ENCODE measurements around the gene LRRN4CL. TPM values are rescaled to one million over a fixed set of nuclear protein-coding genes. Genes with fewer than 3 reads are reported as not detected.

Gene LRRN4CL
- total and polyA plus RNA-seq, 9 of the 15 experiments (the other 6 are each of a cell fraction or from before 2014, with no cell fraction given): 0.03 to 0.11 (median 0.05) TPM; not detected in 4

- TF ChIP-seq, protein P1, sequence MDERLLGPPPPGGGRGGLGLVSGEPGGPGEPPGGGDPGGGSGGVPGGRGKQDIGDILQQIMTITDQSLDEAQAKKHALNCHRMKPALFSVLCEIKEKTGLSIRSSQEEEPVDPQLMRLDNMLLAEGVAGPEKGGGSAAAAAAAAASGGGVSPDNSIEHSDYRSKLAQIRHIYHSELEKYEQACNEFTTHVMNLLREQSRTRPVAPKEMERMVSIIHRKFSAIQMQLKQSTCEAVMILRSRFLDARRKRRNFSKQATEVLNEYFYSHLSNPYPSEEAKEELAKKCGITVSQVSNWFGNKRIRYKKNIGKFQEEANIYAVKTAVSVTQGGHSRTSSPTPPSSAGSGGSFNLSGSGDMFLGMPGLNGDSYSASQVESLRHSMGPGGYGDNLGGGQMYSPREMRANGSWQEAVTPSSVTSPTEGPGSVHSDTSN (CRISPR knock-in tag; IDR thresholded peaks at IDR 0.05; ENCODE audit: low read depth): no peak
- TF ChIP-seq, protein P1 (tag; conservative IDR thresholded peaks at IDR 0.05; ENCODE audit: low read depth): no peak
- peak; percentile 51 for TF ChIP-seq POLR2B (IDR thresholded peaks at IDR 0.05; ENCODE audit: low read depth, partially characterized antibody)
- TF ChIP-seq, protein P2, sequence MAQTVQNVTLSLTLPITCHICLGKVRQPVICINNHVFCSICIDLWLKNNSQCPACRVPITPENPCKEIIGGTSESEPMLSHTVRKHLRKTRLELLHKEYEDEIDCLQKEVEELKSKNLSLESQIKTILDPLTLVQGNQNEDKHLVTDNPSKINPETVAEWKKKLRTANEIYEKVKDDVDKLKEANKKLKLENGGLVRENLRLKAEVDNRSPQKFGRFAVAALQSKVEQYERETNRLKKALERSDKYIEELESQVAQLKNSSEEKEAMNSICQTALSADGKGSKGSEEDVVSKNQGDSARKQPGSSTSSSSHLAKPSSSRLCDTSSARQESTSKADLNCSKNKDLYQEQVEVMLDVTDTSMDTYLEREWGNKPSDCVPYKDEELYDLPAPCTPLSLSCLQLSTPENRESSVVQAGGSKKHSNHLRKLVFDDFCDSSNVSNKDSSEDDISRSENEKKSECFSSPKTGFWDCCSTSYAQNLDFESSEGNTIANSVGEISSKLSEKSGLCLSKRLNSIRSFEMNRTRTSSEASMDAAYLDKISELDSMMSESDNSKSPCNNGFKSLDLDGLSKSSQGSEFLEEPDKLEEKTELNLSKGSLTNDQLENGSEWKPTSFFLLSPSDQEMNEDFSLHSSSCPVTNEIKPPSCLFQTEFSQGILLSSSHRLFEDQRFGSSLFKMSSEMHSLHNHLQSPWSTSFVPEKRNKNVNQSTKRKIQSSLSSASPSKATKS (CRISPR knock-in tag; IDR thresholded peaks at IDR 0.05): no peak
- TF ChIP-seq ZNF41 (CRISPR knock-in tag; conservative IDR thresholded peaks at IDR 0.05): no peak
- peak; percentile 60; the same call in 1 of the 2 replicates for TF ChIP-seq BHLHE40 (IDR thresholded peaks at IDR 0.05; ENCODE audit: low read length)
- TF ChIP-seq SMARCA5 (IDR thresholded peaks at IDR 0.05): no peak
- TF ChIP-seq TAF9B (IDR thresholded peaks at IDR 0.05; ENCODE audit: partially characterized antibody): peak; percentile 83
- no peak for TF ChIP-seq PTTG1 (tag; IDR thresholded peaks at IDR 0.05; ENCODE audit: low read depth)
- TF ChIP-seq, protein P3, sequence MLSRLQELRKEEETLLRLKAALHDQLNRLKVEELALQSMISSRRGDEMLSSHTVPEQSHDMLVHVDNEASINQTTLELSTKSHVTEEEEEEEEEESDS (CRISPR knock-in tag; IDR thresholded peaks at IDR 0.05): no peak
- peak; percentile 69 for TF ChIP-seq C11orf30 (IDR thresholded peaks at IDR 0.05; ENCODE audit: low read depth)
- TF ChIP-seq, protein P4, sequence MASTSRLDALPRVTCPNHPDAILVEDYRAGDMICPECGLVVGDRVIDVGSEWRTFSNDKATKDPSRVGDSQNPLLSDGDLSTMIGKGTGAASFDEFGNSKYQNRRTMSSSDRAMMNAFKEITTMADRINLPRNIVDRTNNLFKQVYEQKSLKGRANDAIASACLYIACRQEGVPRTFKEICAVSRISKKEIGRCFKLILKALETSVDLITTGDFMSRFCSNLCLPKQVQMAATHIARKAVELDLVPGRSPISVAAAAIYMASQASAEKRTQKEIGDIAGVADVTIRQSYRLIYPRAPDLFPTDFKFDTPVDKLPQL (IDR thresholded peaks at IDR 0.05; ENCODE audit: extremely low read depth, insufficient read length): no peak
- TF ChIP-seq ZNF764 (CRISPR knock-in tag; IDR thresholded peaks at IDR 0.05; ENCODE audit: low read depth): no peak
- TF ChIP-seq HCFC1 (IDR thresholded peaks at IDR 0.05; ENCODE audit: low read depth, low read length): peak; percentile 68
- TF ChIP-seq OTX1 (CRISPR knock-in tag; IDR thresholded peaks at IDR 0.05): peak; percentile 50; the same call in 1 of the 2 replicates
- TF ChIP-seq ZNF644 (tag; IDR thresholded peaks at IDR 0.05; ENCODE audit: low read depth): 0 out of 2 replicates have a peak, but pooled peaks have one; percentile 44
These were observed 17.5 kb downstream of the LRRN4CL start, which contains the start of the genes LBHD1 and UQCC3 (continued) for GRCh38 chr11:62671608-62672389.

Measured in K562 (cell line).